Heart left ventricle (tissue), 16 donors: ENCODE measurements around the gene OSER1. TPM values are rescaled to one million over a fixed set of nuclear protein-coding genes. Genes with fewer than 3 reads are reported as not detected.

ENCODE experiments used
- ATAC-seq, 4 donors: fragments of 200-7000 bp; cut with Tn5 transposase; one replicate each; pipeline ENCODE4 v1.9.1; 2020 to 2022; ENCODE audit warnings: moderate library complexity in 4 of 4, mild to moderate bottlenecking in 3 of 4, moderate number of reproducible peaks in 1 of 4
- DNase-seq, 5 donors: peaks; one replicate each; pipeline ENCODE4 v3.0.0-alpha.2; 2020
- H3K27ac ChIP-seq, 12 donors: fragments of 200-600 bp; sonication (generic) in 4 of 12; one replicate each; pipeline versions ENCODE4 v1.5.0 to v1.8.0; 2016 to 2022; ENCODE audit warnings: mild to moderate bottlenecking in 2 of 12
- H3K27me3 ChIP-seq, 9 donors: fragments of 200-600 bp; sonication (generic) in 2 of 9; one replicate each; pipeline versions ENCODE4 v1.5.1 to v1.8.0; 2016 to 2022; ENCODE audit warnings: mild to moderate bottlenecking in 3 of 9
- H3K36me3 ChIP-seq, 9 donors: fragments of 200-600 bp; sonication (generic) in 2 of 9; one replicate each; pipeline versions ENCODE4 v1.5.0 to v1.8.0; 2018 to 2022; ENCODE audit warnings: mild to moderate bottlenecking in 2 of 9
- H3K4me1 ChIP-seq, 12 donors: fragments of 200-600 bp; sonication (generic) in 4 of 12; one replicate each; pipeline versions ENCODE4 v1.5.0 to v1.8.0; 2016 to 2022; ENCODE audit warnings: mild to moderate bottlenecking in 3 of 12
- H3K4me3 ChIP-seq, 12 donors: fragments of 200-600 bp; sonication (generic) in 4 of 12; one replicate each; pipeline versions ENCODE4 v1.5.0 to v1.8.0; 2017 to 2022; ENCODE audit warnings: mild to moderate bottlenecking in 9 of 12, moderate library complexity in 4 of 12
- H3K9me3 ChIP-seq, 12 donors: fragments of 200-600 bp; sonication (generic) in 4 of 12; one replicate each; pipeline versions ENCODE4 v1.5.0 to v1.8.0; 2016 to 2022; ENCODE audit warnings: mild to moderate bottlenecking in 1 of 12
- POLR2A ChIP-seq, 2 donors: fragments of 450-650 bp; IDR thresholded peaks; one replicate each; pipeline ENCODE4 v1.6.1; 2017; ENCODE audit warnings: antibody characterized with exemption in 2 of 2, mild to moderate bottlenecking in 2 of 2, moderate library complexity in 2 of 2
- WGBS, 4 donors: extraction: QIAGEN DNeasy Blood & Tissue Kit in 2 of 4; methylation state at CpG; one replicate each; pipeline versions ENCODE4 v1.1.5 to v1.1.7; 2013 to 2018; 5-methylcytosine and 5-hydroxymethylcytosine counted together
- intact Hi-C, 10 donors: fragments of 100-400 bp; cut with DNase I; formaldehyde crosslinking; loops; one replicate each; pipeline versions ENCODE4 v1.11.1 to v1.14.2; 2022
- polyA plus RNA-seq, 2 donors: library from polyadenylated mRNA; stranded (reverse); fragments of 200-250 nt; gene quantifications; one replicate each; pipeline ENCODE4 v1.2.3, GENCODE V29; 2013
- total RNA-seq, 9 donors: library from RNA; depleted of rRNA in 2 of 9; stranded (reverse); fragments of >200 nt in 2 of 9; fragmentation: NEBNext Ultra II Directional in 3 of 9; extraction: Animal tissue kit (Norgen Biotek cat#: 25700) in 3 of 9; gene quantifications; one replicate each; pipeline versions ENCODE4 v1.1.0 to v1.2.4, GENCODE V29; 2016 to 2023
- TF ChIP-seq, protein P1 (sequence below), 12 donors: fragments of 200-600 bp; sonication (generic) in 4 of 12; IDR thresholded peaks; one replicate each; pipeline versions ENCODE4 v1.5.0 to v1.8.0; 2018 to 2022; ENCODE audit warnings: antibody characterized with exemption in 12 of 12, mild to moderate bottlenecking in 5 of 12
- donor health status: ischemic (EF 13 %, LVEDD 7.1; RV severe dilation, severe dysfunction).
- donor health status: healthy with polysubstance abuse.
- donor health status: DM: no; HTN: yes; CAD: no.
- donor health status: DM: no; HTN: no; CAD: no.
- donor health status: ischemic (EF 25% LVEDD 6.9; RV normal size, moderate dysfunction).
- donor health status: ischemic (EF 25% LVEDD 5.7; RV mildly dilated, moderate dysfunction).
- donor health status: healthy.
- donor health status: DM: yes; HTN: yes; CAD: no.
- donor health status: ischemic (EF 35%, LVEDD 5.7; RV mildly dilated, moderate dysfunction).
- donor health status: nonischemic (EF 11% LVEDD 7.7; RV severe dilation, severe dysfunction).
- donor health status: DM: yes; HTN: yes; CAD: no.
- donor health status: PGD.
- donor health status: ischemic (EF 29% LVEDD 5.4; RV normal size, mild dysfunction).
- donor health status: nonischemic (EF 23%, LVEDD 6.1; RV moderate dilation, normal function).

The OSER1 gene
- total and polyA plus RNA-seq, 11 donors = 11.9 to 39.0 (median 34.1) TPM

DNA sequence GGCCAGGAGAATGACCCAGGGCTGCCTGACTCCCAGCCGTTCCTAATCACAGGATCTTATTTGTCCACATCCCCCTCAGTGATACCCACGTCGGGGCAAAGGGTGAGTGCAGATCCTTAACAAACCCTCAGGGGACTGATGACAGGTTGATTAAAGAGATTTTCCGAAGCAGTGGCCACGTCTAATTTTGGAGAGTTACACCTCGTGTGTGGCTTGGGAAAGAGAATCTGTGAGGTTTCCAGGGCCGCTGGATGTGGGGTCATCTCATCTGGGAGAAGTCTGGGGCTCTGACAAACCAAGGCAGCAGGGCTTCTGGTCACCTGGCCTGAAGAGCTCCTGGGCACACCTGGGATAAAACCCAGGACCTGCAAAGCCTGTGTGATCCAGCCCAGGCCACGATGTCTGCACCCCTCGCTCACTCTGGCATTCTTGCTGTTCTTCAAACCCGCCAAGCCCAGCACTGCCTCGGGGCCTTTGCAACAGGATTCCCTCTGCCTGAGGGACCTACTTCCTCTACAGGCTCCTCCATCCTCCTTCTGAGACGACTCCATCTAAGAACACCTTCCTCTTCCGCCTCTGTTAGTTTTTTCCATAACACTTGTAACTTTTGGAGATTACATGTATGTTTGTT is 28.3 kb downstream of the OSER1 start:
- no peak for ATAC-seq
- WGBS, 4 donors = 32 to 39% (median 36%) methylated on average over 12 to 13 of the region's 13 CpGs
- Histone ChIP-seq H3K27ac (peak overlapping the region; percentile 64 to 97 (median 88)), H3K36me3 (peaks cover 0 to 2% (median 0%) of the 10 kb centered on the region in 9 donors), H3K27me3 (peaks cover 0 to 14% (median 0%) of the 10 kb centered on the region in 9 donors), H3K4me1 (peaks cover 0 to 45% (median 20%) of the 10 kb centered on the region in 12 donors), H3K9me3 (no peaks in the 10 kb centered on the region), H3K4me3 (peak overlapping the region in 10 of 12 donors; percentile 8 to 87 (median 68))
- no peak for TF ChIP-seq POLR2A (IDR thresholded peaks at IDR 0.05)
- TF ChIP-seq, protein P1, sequence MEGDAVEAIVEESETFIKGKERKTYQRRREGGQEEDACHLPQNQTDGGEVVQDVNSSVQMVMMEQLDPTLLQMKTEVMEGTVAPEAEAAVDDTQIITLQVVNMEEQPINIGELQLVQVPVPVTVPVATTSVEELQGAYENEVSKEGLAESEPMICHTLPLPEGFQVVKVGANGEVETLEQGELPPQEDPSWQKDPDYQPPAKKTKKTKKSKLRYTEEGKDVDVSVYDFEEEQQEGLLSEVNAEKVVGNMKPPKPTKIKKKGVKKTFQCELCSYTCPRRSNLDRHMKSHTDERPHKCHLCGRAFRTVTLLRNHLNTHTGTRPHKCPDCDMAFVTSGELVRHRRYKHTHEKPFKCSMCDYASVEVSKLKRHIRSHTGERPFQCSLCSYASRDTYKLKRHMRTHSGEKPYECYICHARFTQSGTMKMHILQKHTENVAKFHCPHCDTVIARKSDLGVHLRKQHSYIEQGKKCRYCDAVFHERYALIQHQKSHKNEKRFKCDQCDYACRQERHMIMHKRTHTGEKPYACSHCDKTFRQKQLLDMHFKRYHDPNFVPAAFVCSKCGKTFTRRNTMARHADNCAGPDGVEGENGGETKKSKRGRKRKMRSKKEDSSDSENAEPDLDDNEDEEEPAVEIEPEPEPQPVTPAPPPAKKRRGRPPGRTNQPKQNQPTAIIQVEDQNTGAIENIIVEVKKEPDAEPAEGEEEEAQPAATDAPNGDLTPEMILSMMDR (IDR thresholded peaks at IDR 0.05) = no peak
- no peak for DNase-seq
- intact Hi-C loops = loop anchor here in 4 of 10 donors (5.0 kb wide), 2 partner anchors 40 to 45 kb away; no protein-coding TSS in a partner anchor

DNA sequence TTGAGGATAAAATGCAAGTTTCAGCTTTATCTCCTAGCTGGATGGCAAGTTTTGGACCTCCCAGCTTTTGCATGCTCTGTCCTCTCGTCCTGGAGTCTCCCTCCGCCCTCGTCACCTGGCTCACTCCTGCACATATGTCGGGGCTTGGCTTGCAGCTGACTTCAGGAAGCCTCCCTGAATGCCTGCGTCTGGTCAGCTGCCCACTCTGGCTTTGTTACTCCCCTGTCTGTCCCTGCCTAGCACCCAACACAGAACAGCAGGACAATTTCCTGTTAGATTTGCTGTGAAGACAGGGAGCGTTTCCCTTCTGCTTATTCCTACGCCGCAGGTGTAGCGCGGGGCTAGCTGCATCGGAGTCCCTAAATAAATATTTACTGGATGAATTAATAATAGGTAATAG is 29.0 kb downstream of the OSER1 start:
- TF ChIP-seq, protein P1 (IDR thresholded peaks at IDR 0.05) = no peak
- no peak for TF ChIP-seq POLR2A (IDR thresholded peaks at IDR 0.05)
- 20 to 29% (median 24%) methylated on average over 11 of the region's 11 CpGs for WGBS, 4 donors
- peak; percentile 18 to 49 (median 23) for ATAC-seq

DNA sequence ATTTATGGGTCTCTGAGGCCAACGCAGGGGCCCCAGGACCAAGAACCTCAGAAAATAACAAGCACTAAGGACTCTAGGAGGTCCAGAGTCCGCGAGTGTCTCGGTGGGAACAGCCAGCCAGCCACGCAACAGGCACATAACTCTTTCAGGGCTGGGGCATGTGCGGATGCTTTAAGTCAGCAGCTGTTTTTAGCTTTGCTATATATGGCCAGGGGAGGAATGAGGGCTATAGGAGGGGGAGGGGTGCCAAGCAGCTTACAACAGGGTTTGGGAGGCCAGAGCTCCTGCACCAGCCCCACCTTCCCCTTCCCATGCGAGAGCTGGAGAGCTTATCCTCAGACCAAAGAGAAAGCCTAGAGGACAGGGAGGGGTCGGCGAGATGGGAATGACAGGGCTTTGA is 29.8 kb downstream of the OSER1 start:
- Histone ChIP-seq H3K27ac (peak overlapping the region; percentile 64 to 97 (median 88)), H3K27me3 (peaks cover 0 to 3% (median 0%) of the 10 kb centered on the region in 9 donors), H3K9me3 (no peaks in the 10 kb centered on the region), H3K4me1 (peaks cover 0 to 57% (median 22%) of the 10 kb centered on the region in 12 donors), H3K36me3 (peaks cover 0 to 2% (median 0%) of the 10 kb centered on the region in 9 donors), H3K4me3 (peak overlapping the region in 9 of 12 donors; percentile 7 to 87 (median 67))
- peak; percentile 65 to 89 (median 80) for DNase-seq
- peak; percentile 83 to 90 (median 88) for ATAC-seq
- TF ChIP-seq, protein P1 (IDR thresholded peaks at IDR 0.05) = no peak
- peak in 1 of 2 donors; percentile 71 for TF ChIP-seq POLR2A (IDR thresholded peaks at IDR 0.05)
- intact Hi-C loops = loop anchor here in 4 of 10 donors (5.0 kb wide), 2 partner anchors 39 to 44 kb away; no protein-coding TSS in a partner anchor
- WGBS, 4 donors = 8 to 15% (median 13%) methylated on average over 9 of the region's 9 CpGs

More for the DNA sequence above, 29.0 kb downstream of the OSER1 start:
- H3K27me3 ChIP-seq = peaks cover 0 to 7% (median 0%) of the 10 kb centered on the region in 9 donors
- H3K9me3 ChIP-seq = no peaks in the 10 kb centered on the region
- peak overlapping the region in 9 of 12 donors; percentile 8 to 87 (median 68) for H3K4me3 ChIP-seq
- peak overlapping the region; percentile 64 to 97 (median 88) for H3K27ac ChIP-seq
- peaks cover 0 to 2% (median 0%) of the 10 kb centered on the region in 9 donors for H3K36me3 ChIP-seq
- DNase-seq = peak in 3 of 5 donors; percentile 45 to 68 (median 53)
- peaks cover 0 to 49% (median 19%) of the 10 kb centered on the region in 12 donors for H3K4me1 ChIP-seq
- intact Hi-C loops = loop anchor here in 4 of 10 donors (5.0 kb wide), 2 partner anchors 39 to 44 kb away; no protein-coding TSS in a partner anchor
